Nephron (organoid): Measurements from ENCODE around the gene ASB16.

Experiments
- H3K27ac Mint-ChIP-seq, 3 experiments: 2 replicates each; pipeline ENCODE4 v1.8.0; 2020; ENCODE audit warnings: mixed read lengths in 3 of 3, mild to moderate bottlenecking in 2 of 3, moderate library complexity in 1 of 3
- H3K27me3 Mint-ChIP-seq: 2 replicates; pipeline ENCODE4 v1.8.0; 2021; ENCODE audit warnings: low read depth, mild to moderate bottlenecking, moderate library complexity, mixed read lengths
- H3K36me3 Mint-ChIP-seq: 2 replicates; pipeline ENCODE4 v1.8.0; 2020; ENCODE audit warnings: low read depth, mixed read lengths
- H3K4me1 Mint-ChIP-seq: 2 replicates; pipeline ENCODE4 v1.8.0; 2020; ENCODE audit warnings: mixed read lengths
- H3K4me3 Mint-ChIP-seq, 3 experiments: 2 replicates each; pipeline ENCODE4 v1.8.0; 2020; ENCODE audit warnings: mild to moderate bottlenecking in 3 of 3, mixed read lengths in 3 of 3, moderate library complexity in 2 of 3
- H3K9me3 Mint-ChIP-seq: 2 replicates; pipeline ENCODE4 v1.8.0; 2020; ENCODE audit warnings: mixed read lengths
- CTCF ChIP-seq, 3 experiments: fragments of 200-600 bp; sonication (generic); IDR thresholded peaks; one replicate each; pipeline ENCODE4 v1.5.0; 2021; ENCODE audit warnings: antibody characterized with exemption in 3 of 3; ENCODE audit not compliant: unreplicated experiment in 3 of 3

The ASB16 gene

GRCh38 chr17:44213403-44214229 lies 43.1 kb downstream of the ASB16 start:
- Mint-ChIP-seq H3K27me3 (no peaks in the 10 kb centered on the region), H3K9me3 (no peaks in the 10 kb centered on the region), H3K4me3 (peak overlapping the region in 2 of 3 experiments; percentile 4 to 11), H3K4me1 (peaks cover 29% of the 10 kb centered on the region), H3K36me3 (peaks cover 62% of the 10 kb centered on the region), H3K27ac (peak overlapping the region in 2 of 3 experiments; percentile 47 to 66)
- TF ChIP-seq CTCF (IDR thresholded peaks at IDR 0.05; ENCODE audit: unreplicated experiment in 3 of 3), result no peak

GRCh38 chr17:44214230-44214494 lies 43.7 kb downstream of the ASB16 start:
- H3K9me3 Mint-ChIP-seq, result no peaks in the 10 kb centered on the region
- peak overlapping the region in 1 of 3 experiments; percentile 9 for H3K4me3 Mint-ChIP-seq
- H3K36me3 Mint-ChIP-seq, result peaks cover 59% of the 10 kb centered on the region
- peaks cover 29% of the 10 kb centered on the region for H3K4me1 Mint-ChIP-seq
- no peak for TF ChIP-seq CTCF (IDR thresholded peaks at IDR 0.05; ENCODE audit: unreplicated experiment in 3 of 3)
- H3K27me3 Mint-ChIP-seq, result no peaks in the 10 kb centered on the region
- peak overlapping the region in 1 of 3 experiments; percentile 66 for H3K27ac Mint-ChIP-seq

- Mint-ChIP-seq H3K27ac (no peak overlapping the region), H3K9me3 (no peaks in the 10 kb centered on the region), H3K36me3 (peaks cover 52% of the 10 kb centered on the region), H3K27me3 (no peaks in the 10 kb centered on the region), H3K4me1 (peaks cover 29% of the 10 kb centered on the region), H3K4me3 (peak overlapping the region; percentile 10 to 62 (median 38))
- TF ChIP-seq CTCF (IDR thresholded peaks at IDR 0.05; ENCODE audit: unreplicated experiment in 3 of 3), result no peak
These were observed 44.4 kb downstream of the ASB16 start for GRCh38 chr17:44214896-44215295.

- H3K36me3 Mint-ChIP-seq, result peaks cover 47% of the 10 kb centered on the region
- no peaks in the 10 kb centered on the region for H3K9me3 Mint-ChIP-seq
- no peak overlapping the region for H3K27ac Mint-ChIP-seq
- TF ChIP-seq CTCF (IDR thresholded peaks at IDR 0.05; ENCODE audit: unreplicated experiment in 3 of 3), result no peak
- no peaks in the 10 kb centered on the region for H3K27me3 Mint-ChIP-seq
- peak overlapping the region in 2 of 3 experiments; percentile 17 to 38 for H3K4me3 Mint-ChIP-seq
- H3K4me1 Mint-ChIP-seq, result peaks cover 29% of the 10 kb centered on the region
These were observed 45.7 kb downstream of the ASB16 start for GRCh38 chr17:44216173-44216572.

- H3K27me3 Mint-ChIP-seq, result no peaks in the 10 kb centered on the region
- no peaks in the 10 kb centered on the region for H3K9me3 Mint-ChIP-seq
- peaks cover 29% of the 10 kb centered on the region for H3K4me1 Mint-ChIP-seq
- peak overlapping the region; percentile 72 to 86 (median 79) for H3K4me3 Mint-ChIP-seq
- no peak for TF ChIP-seq CTCF (IDR thresholded peaks at IDR 0.05; ENCODE audit: unreplicated experiment in 3 of 3)
- H3K27ac Mint-ChIP-seq, result peak overlapping the region; percentile 57 to 69 (median 66)
- H3K36me3 Mint-ChIP-seq, result peaks cover 47% of the 10 kb centered on the region
These were observed 46.2 kb downstream of the ASB16 start for GRCh38 chr17:44216694-44217093.
